DOHH2 (cell line): ENCODE measurements around the gene HECTD3.

Experiments
- EZH2phosphoT487 ChIP-seq: fragments of 200-600 bp; sonication (generic); IDR thresholded peaks from 2 replicates; pipeline ENCODE4 v1.6.1; 2017; ENCODE audit warnings: borderline replicate concordance, mild to moderate bottlenecking, antibody characterized with exemption, low read length, moderate library complexity, mixed read lengths
- TF ChIP-seq, protein P1 (sequence below): fragments of 200-600 bp; sonication (generic); IDR thresholded peaks from one replicate; pipeline ENCODE4 v1.5.1; 2014; ENCODE audit warnings: antibody characterized with exemption, mild to moderate bottlenecking, low read depth, low read length; ENCODE audit not compliant: poor library complexity, severe bottlenecking

GRCh38 chr1:45059829-45060228 lies 48.7 kb upstream of the HECTD3 start:
- TF ChIP-seq, protein P1, sequence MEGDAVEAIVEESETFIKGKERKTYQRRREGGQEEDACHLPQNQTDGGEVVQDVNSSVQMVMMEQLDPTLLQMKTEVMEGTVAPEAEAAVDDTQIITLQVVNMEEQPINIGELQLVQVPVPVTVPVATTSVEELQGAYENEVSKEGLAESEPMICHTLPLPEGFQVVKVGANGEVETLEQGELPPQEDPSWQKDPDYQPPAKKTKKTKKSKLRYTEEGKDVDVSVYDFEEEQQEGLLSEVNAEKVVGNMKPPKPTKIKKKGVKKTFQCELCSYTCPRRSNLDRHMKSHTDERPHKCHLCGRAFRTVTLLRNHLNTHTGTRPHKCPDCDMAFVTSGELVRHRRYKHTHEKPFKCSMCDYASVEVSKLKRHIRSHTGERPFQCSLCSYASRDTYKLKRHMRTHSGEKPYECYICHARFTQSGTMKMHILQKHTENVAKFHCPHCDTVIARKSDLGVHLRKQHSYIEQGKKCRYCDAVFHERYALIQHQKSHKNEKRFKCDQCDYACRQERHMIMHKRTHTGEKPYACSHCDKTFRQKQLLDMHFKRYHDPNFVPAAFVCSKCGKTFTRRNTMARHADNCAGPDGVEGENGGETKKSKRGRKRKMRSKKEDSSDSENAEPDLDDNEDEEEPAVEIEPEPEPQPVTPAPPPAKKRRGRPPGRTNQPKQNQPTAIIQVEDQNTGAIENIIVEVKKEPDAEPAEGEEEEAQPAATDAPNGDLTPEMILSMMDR = no peak
- TF ChIP-seq EZH2phosphoT487 = no peak
